ENCODE measurements around the gene ZNF275.
A peak's percentile ranks its signal among the peaks of the same experiment; 100 is the strongest.

Gene ZNF275

DNA sequence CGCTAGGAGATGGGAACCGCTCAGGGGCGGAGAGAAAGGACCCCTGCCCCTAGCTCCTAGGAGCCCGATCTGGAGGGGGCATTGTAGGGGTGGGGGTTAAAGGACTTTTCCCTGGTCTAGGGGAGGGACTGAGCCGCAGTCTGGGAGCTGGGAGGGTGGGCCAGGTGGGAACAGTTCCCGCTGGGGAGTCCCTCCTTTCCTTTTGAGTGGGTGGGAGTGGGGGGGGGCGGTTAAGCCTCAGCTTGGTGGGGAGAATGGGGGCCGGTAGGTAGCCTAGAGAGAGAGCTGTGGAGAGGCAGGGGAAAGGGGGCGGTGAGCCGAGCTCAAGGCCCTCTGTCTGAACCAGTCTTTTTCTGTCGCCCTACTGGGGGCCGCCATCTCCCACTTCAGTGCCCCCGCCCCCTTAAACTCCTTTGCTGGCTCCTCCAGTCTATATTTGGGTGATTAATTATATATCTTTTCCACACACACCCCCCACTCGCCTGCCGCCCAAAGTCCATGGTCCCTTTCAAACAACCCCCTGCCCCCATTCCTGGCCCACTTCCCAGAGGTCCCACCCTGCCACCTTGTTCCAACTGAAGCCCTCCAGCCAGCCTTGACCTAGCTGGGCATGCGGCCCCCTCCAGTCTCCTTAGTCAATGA is 822 bp downstream of the ZNF275 start:
- no peak for TF ChIP-seq POLR2A (IDR thresholded peaks at IDR 0.05; ENCODE audit: low read length)
- no peak for TF ChIP-seq GATA1 (IDR thresholded peaks at IDR 0.05; ENCODE audit: low read depth, low read length)
- no peak for DNase-seq

DNA sequence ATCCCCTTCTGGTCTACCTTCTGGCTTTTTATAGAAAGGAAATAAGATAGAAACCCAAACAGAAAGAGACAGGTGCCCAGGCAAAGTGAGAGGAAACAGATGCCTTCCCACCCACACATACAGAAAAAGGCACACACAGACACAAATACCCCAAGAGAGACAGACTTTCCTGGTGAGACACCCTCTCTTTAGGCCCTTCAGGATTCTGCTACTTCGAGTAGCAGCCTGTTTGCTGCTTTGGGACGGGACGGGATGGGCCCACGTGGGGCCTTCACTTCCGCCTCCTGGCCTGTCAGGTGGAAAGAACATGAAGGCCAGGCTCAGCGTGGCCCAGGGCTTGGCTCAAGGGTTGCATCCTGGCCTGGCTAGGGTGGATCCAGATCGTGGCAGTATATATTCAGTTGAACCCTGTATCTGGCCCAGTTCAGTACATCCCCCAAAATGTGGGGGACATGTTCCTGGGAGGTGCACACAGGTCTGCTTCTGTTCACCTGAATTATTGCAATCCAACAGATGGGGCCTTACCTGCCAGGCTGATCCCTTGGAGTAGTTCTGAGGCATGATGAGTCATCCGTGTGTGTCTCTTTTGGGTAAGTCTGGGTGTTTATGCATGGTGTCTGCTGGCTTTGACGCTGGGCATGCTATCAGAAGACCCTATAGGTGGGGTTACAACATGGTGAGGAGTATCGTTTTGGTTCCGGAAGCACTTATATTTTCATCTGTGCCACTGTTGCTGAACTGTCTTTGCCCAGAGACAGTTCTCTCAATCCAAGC is 2.4 kb downstream of the ZNF275 start:
- DNase-seq, result no peak
- TF ChIP-seq POLR2A (IDR thresholded peaks at IDR 0.05; ENCODE audit: low read length), result no peak
- TF ChIP-seq GATA1 (IDR thresholded peaks at IDR 0.05; ENCODE audit: low read depth, low read length), result no peak

DNA sequence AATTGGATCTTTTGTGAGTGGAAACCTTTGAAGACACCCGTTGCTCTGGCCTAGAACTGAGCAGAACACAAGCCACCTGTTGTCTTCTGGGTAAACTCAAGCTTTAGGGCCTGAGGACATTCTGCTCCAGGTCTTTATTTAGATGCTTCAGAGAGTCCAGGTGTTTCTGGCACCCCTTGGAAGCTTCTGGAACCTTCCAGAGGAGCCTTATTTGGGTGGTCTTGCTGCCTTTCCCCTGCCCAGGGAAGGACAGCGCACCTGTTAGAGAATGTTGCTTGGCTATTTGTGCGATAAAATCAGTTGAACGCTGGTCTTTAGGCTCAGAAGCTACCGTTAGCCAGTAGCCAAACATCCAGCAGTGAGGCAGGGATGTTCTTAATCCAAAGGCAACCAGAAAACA is 3.0 kb downstream of the ZNF275 start:
- no peak for TF ChIP-seq GATA1 (IDR thresholded peaks at IDR 0.05; ENCODE audit: low read depth, low read length)
- TF ChIP-seq POLR2A (IDR thresholded peaks at IDR 0.05; ENCODE audit: low read length), result no peak
- DNase-seq, result no peak

DNA sequence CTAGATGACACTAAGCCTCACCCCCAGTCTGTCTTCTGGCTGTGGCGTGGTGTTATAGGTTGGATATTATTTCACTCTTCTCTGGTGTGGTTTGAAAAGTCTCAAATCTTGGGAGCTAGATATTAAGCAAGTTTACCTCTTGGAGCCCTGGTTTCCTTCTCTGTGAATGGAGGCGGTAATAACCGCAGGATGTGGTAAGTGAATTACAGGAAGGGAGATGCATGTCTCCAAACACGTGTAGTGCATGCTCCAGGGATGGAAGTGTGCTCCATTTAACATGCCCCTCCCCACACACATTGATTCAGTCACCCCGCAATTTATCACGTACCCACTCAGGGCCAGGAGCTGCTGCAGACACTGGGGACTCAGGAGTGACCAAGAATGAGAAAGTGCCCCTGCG is 4.9 kb downstream of the ZNF275 start:
- TF ChIP-seq GATA1 (IDR thresholded peaks at IDR 0.05; ENCODE audit: low read depth, low read length), result no peak
- TF ChIP-seq POLR2A (IDR thresholded peaks at IDR 0.05; ENCODE audit: low read length), result no peak
- DNase-seq, result no peak

DNA sequence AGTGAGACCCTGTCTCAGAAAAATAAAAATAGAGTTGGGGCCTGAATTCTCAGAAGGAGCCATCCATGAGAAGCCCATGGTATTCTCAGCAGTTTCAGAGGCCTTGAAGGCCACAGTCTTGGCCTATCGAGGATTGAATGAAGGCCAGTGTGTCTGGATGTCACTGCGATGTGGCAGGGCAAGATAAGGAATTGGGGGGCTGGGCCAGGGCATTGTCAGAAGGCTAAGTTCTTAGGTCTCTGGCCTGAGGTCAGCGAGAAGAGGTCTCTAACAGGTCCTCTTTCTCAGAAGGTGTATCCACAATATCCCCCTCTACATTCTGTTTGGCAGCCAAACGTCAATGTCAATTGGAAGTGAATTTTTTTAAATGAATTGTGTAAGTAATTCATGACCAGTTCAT is 5.7 kb downstream of the ZNF275 start:
- no peak for TF ChIP-seq GATA1 (IDR thresholded peaks at IDR 0.05; ENCODE audit: low read depth, low read length)

DNA sequence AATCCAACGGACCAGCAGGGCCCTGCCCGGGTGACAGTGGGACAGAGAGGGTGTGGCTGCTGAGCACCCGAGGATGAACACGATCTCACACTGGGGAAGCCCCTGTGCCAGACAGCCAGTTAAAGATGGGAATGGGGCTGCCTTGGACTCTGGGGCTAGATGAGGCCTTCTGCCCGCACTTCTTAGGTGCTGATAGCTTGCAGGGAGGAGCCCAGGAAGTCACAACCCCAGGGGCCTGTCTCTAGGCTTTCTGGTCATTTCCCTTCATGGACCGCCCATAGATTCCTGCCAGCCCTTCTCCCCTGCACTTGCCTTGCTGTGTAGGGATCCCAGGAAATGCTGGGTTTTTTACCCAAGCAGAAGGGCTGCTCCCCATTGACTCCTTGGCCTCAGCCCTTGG is 6.2 kb downstream of the ZNF275 start:
- TF ChIP-seq GATA1 (IDR thresholded peaks at IDR 0.05; ENCODE audit: low read depth, low read length), result no peak
- no peak for TF ChIP-seq POLR2A (IDR thresholded peaks at IDR 0.05; ENCODE audit: low read length)
- no peak for DNase-seq

More for the DNA sequence above, 5.7 kb downstream of the ZNF275 start:
- DNase-seq, result peak; percentile 15 to 59

DNA sequence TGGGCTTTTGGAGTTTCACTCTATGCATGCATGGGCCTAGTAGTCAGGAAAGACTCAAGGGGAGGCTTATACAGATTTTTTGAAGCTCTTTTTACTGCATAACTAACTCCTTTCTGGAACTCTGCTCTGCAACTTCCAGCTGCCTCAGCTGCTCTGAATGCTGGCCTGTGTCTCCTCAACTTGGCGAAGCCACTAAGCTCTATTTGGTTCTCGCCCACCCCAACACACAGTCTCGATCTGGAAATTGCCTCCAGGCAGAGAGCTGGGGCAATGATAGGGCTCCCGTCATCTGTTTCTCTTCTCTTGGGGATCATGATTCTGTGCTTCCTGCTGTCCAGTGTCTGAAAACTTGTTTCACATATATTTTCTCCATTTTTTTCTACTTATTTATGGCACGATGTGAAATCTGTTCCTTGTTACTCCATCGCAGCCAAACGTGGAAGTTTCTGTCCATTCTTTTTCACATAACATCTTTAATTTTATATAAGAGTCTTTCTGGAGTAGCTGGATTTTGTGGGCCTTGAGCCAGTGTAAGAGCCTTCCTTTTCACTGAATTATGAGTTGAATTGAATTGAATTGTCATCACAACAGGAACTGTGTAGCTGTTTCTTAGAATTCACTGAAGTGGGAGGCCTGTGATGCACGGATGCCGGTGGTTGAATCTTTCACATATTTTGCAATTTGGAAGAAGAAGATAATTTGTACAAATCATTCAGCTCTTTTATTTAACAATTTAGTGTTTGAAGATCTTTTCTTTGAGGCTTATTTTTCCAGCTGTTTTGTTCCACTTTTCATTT is 9.0 kb downstream of the ZNF275 start:
- TF ChIP-seq POLR2A (IDR thresholded peaks at IDR 0.05; ENCODE audit: low read length) (no peak), GATA1 (IDR thresholded peaks at IDR 0.05; ENCODE audit: low read depth, low read length) (no peak)
- no peak for DNase-seq

DNA sequence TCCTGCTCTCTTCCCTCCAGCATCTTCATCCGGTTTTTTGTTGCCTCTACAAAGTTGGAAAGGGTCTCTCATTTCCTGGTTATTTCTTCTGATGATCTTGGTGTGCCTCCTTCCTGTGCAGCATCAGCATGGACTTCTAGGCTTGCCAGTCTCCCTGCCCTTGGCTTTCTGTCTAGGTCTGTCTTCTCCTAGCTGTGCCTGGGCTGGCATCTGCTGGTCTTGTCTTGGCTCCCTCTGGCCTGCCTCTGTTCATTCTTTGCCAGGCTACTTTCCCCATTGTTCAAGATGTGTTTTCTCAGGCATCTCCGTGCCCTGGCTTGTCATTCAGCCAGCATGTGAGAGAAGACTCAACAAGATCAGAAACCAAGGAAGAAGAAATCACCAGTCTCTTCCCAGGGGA is 9.7 kb downstream of the ZNF275 start:
- TF ChIP-seq GATA1 (IDR thresholded peaks at IDR 0.05; ENCODE audit: low read depth, low read length), result no peak
- no peak for TF ChIP-seq POLR2A (IDR thresholded peaks at IDR 0.05; ENCODE audit: low read length)
- no peak for DNase-seq

DNA sequence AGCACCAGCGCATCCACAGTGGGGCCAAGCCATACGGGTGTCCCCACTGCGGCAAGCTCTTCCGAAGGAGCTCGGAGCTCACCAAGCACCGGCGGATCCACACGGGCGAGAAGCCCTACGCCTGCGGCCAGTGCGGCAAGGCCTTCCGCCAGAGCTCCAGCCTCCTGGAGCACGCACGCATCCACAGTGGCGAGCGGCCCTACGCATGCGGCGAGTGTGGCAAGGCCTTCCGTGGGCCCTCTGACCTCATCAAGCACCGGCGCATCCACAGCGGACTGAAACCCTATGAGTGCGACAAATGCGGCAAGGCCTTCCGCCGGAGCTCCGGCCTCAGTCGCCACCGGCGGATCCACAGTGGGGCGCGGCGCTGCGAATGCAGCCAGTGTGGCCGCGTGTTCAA is 13.6 kb downstream of the ZNF275 start:
- TF ChIP-seq GATA1 (IDR thresholded peaks at IDR 0.05; ENCODE audit: low read depth, low read length), result no peak
- TF ChIP-seq POLR2A (IDR thresholded peaks at IDR 0.05; ENCODE audit: low read length), result no peak
- no peak for DNase-seq

DNA sequence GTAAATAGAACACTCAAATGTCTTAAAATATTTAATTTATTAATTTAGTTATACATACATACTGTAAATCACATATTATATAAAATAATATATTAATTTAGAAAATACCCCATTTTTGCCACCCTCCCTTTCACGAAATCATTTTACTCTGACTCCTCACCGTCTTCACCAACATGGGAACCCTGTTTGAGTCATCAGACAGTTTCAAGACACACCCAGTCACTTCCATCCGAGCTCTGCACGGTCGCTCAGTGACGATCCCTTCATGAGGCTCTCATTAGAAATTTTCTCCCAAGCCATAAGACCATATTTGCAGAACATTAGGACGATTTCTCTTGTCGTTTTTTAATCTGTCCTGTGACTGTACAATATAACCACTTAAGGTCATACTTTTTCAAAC is 14.5 kb downstream of the ZNF275 start:
- DNase-seq, result no peak
- TF ChIP-seq GATA1 (IDR thresholded peaks at IDR 0.05; ENCODE audit: low read depth, low read length) (no peak), POLR2A (IDR thresholded peaks at IDR 0.05; ENCODE audit: low read length) (no peak)

DNA sequence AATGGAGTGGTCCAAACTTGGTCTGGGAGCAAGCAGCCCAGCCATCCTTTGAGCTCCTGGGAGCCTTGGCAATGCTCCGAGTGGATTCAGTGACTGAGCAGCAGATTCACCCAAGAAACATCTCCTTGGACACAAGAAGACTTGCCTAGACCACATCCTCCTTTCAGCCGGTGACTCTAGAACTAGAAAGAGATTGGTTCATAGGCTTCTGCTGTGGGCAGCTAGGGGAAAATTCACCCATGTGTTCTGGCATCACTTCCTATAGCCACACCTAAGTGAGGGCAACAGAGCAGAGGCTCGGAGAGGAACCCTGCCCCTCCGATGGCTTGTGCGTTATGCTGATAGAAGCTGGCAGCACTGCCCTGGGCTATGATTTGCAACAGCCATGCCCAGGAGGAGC is 16.0 kb downstream of the ZNF275 start:
- no peak for DNase-seq
- TF ChIP-seq GATA1 (IDR thresholded peaks at IDR 0.05; ENCODE audit: low read depth, low read length) (no peak), POLR2A (IDR thresholded peaks at IDR 0.05; ENCODE audit: low read length) (no peak)

DNA sequence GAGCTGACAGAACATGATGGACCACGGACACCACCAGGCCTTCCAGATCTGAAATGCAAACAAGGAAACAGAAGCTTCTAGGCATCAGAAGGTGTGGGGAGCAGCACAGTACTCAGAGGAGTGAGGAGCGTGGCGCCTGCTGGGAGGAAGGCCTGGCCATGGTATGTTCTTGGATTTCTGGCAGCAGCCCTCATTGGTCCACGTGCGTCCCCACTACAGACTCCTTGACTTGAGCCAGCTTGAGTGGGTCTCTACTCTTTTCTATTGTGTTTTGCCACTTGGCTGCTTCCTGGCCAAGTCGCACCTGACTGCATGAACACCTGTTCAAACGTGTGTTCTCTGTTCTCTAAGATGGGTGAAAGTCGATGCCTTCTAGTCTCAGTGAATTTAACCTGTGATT is 18.0 kb downstream of the ZNF275 start:
- no peak for DNase-seq
- TF ChIP-seq POLR2A (IDR thresholded peaks at IDR 0.05; ENCODE audit: low read length) (no peak), GATA1 (IDR thresholded peaks at IDR 0.05; ENCODE audit: low read depth, low read length) (no peak)

DNA sequence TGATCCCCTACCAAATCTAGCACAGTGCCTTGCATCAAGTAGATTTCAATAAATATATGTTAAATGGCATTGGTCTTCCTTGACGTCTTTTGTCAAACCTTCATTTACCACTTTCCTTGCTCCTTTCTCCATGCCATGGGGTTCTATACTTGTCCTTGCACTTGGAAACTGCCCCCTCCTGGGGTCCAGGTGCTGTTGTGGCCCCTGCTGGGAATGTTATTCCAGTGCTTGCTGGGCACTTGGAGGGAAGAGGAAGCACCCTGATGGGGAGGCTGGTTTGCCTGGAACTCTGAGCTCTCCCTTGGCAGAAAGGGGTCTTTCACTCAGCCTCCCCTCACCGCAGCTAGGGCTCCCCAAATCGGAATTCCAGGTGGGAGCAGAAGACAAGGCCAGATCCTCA is 18.9 kb downstream of the ZNF275 start:
- TF ChIP-seq GATA1 (IDR thresholded peaks at IDR 0.05; ENCODE audit: low read depth, low read length) (no peak), POLR2A (IDR thresholded peaks at IDR 0.05; ENCODE audit: low read length) (no peak)
- no peak for DNase-seq

DNA sequence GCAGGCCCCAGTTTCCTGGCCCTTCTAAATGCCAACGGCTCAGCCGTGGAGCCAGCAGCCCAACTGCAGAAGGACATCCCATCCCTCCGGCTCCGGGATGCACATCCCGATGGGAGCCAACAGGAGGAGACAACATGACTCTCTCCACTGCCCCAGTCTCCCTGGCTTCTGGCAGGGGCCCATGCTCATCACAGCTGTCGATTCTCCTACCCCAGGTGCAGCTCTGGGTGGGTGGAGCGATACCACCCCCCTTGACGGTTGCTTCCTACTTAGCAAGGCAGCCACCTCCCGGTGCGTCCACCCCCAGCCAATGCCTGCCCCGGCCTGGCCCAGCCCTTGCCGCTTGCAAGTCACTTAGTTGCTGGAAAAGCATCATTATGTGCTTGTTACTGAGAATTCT is 19.5 kb downstream of the ZNF275 start:
- DNase-seq, result no peak
- no peak for TF ChIP-seq GATA1 (IDR thresholded peaks at IDR 0.05; ENCODE audit: low read depth, low read length)
- no peak for TF ChIP-seq POLR2A (IDR thresholded peaks at IDR 0.05; ENCODE audit: low read length)

All from erythroblast (primary cell).